CD1c-positive myeloid dendritic cell (primary cell): ENCODE data around the gene PTMA.
"Not testable (repeated sequence)": the region's sequence is repeated elsewhere in the genome, so short reads cannot be mapped to it uniquely, and the experiment has no call there.

Experiments used
- DNase-seq: peaks from one replicate; pipeline ENCODE4 v3.0.0-alpha.2; 2016; ENCODE audit errors: extremely low spot score

Gene PTMA, protein sequence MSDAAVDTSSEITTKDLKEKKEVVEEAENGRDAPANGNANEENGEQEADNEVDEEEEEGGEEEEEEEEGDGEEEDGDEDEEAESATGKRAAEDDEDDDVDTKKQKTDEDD

DNA sequence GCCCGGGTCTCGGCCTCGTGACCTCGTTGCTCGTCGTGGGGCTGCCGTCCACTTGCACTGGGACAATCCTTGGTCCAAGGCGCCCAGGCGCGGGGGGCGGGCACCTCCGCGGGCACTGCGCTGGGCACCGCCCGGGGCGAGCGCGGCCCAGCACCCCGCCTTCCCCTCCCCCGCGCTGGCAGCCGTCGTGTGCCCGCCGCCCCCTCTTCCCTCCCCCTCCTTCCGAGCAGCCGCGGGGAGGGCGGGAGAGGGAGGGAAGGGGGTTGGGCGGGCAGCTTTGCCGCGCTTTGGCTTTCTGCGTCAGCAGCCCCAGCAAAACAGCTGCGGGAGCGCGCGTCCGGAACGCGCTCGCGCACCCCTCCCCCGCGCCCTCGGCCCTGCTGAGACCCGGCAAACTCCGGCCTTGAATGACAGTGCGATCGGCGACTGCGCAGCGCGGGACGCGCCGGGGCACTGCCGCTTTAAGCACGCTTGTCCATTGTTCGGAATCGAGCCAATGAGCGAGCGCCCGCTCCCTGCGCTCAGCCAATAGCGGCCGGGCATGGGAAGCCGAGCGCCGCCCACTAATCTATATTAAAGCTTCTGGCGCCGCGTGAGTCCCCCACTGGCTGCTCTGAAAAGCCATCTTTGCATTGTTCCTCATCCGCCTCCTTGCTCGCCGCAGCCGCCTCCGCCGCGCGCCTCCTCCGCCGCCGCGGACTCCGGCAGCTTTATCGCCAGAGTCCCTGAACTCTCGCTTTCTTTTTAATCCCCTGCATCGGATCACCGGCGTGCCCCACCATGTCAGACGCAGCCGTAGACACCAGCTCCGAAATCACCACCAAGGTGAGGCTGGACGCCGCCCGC is at the start of gene PTMA:
PTMA (plus strand) TSS at position 599 of the 846 bp plus-strand sequence; CDS start at position 781, 182 bp downstream.
- peak; percentile 100 for DNase-seq

DNA sequence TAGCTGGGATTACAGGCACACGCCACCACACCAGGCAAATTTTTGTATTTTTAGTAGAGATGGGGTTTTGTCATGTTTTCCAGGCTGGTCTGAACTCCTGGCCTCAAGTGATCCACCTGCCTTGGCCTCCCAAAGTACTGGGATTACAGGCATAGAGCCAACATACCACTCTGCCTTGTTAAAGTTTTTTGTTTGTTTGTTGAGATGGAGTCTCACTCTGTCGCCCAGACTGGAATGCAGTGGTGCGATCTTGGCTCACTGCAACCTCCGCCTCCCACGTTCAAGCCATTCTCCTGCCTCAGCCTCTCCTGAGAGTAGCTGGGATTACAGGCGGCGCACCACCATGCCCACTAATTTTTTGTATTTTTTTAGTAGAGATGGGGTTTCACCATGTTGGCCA is 48.3 kb upstream of the PTMA start:
- not testable (repeated sequence) for DNase-seq

DNA sequence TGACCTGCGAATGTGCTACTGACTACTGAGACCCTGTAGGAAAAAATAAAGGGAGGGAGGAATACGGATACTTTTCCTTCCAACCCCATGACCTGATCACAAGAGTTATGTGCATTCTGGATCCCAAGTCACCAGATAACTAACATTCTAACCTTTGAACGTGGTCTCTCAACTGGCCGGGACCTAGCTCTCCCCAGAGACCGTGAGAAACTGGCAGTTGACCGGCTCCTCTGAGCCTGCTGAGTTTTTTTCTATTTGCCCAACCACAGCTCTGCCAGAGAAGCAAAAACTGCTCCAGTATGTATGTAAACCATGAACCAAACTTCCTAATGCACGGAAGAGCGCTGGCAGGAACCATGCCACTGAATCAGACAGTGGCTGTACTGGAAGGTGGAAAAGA is 47.5 kb upstream of the PTMA start:
- DNase-seq: no peak

DNA sequence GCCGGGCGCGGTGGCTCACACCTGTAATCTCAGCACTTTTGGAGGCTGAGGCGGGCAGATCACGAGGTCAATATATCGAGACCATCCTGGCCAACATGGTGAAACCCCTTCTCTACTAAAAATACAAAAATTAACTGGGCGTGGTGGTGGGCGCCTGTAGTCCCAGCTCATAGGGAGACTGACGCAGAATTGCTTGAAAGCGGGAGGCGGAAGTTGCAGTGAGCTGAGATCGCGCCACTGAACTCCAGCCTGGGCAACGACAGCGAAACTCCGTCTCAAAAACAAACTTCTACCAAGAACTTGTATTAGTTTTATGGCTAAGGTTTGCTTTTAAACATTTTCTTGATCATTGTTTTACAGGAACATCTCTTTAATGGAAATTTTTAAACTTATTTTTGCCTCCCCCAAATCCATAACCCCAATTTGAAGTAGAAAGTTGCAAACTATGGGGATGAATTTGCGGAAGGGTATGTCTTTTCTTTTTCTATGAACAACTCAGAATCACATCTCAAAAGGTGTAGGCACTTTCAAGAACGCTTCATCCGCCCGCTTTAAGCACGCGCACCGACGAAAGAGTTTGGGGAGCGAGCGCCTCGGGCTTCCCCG is 46.8 kb upstream of the PTMA start:
- DNase-seq: no peak

DNA sequence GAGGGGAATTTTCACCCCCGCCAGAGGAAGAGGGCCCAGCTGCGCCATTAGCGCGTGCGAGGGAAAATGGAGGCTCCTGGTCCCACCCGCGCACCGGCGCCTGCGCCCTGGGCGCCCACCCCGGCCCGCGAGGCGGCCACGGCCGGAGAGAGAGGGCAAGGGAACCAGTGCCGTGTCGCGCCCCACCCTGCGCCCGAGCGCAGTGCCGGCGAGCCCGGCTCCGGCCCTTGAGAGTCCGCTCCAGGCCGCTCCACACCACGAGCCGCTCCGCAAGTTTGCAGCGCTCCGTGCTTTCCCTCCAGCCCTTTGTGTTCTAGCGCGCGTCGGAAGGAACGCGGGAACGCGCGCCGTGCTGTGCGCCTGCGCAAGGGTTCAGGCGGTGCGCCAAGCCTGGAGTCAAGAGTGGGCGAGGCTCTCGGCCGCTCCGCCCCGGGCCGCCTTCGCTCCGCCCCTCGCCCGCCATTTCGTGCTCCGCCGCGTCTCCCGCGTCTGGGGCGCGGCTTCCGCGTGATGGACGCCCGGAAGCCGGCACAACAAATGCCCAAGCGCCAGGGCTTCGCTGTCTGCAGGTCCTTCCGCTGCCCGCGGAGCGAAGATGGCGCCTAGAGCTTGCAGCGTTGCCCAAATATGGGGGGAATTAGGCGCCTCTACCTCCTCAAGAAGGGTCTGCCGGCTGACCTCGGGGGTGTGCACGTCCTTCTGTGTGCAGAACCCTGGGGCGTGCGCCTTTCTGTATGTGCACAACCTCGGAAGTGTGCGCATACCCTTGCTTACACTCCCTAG is 46.1 kb upstream of the PTMA start:
- DNase-seq: peak; percentile 100

DNA sequence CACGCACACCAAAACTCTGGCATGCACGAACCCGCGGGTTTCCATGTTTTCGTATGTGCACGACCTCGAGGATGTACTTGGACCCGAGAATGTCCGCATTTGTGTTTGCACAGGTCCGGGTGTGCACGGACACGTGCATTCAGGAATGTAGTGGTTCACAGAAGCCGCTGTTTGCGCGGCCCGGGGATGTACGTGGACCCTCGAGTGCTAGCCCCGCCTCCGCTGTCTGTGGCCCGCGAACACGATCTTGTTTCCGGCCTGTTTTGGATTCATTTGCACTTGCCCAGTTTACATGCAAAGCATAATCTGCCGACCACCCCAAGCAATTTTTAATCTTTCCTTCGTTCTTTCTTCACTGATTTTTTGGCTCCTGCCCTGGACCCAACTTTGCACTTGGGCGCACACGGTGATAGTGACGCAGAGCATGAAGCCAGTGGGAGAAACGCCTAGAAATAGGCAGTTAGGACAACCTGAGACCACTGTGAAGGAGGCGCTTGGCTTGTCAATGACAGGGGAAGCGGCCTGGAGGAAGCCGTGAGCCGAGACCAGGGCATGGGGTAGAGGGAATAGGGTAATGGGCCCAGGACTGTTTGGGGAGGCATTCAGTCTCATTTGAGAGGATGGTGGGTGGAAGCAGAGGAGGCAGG is 45.4 kb upstream of the PTMA start:
- DNase-seq: no peak

DNA sequence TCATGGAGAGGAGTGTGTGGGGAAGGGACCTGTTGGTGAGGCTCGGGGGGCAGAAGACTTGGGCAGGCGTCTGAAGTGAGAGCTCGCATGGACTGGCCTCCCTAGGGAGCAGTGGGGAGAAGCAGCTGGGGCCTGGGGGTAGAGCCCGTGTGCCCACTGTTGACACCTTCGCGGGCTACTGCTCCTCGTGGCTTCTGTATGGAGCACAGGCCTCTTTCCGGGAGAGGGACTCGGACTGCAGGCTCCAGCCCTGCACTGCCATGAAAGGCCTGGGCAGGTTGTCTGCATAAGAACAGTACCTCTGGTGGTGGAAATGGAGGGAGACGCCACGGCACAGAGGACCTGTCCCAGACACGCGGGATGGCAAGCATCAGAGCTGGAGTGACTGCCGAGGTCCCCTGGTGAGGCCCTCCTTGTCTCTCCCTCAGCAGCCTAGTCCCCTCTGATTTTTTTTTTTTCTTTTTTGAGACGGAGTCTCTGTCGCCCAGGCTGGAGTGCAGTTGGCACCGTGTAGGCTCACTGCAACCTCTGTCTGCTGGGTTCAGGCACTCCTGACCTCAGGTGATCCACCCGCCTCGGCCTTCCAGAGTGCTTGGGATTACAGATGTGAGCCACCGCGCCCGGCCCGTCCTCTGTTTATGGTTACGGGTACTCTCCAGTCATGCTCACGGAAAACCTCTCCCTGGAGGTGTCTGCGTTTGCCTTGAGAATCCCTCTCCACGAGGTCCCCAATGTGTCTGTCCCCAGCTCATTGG is 44.7 kb upstream of the PTMA start:
- no peak for DNase-seq

DNA sequence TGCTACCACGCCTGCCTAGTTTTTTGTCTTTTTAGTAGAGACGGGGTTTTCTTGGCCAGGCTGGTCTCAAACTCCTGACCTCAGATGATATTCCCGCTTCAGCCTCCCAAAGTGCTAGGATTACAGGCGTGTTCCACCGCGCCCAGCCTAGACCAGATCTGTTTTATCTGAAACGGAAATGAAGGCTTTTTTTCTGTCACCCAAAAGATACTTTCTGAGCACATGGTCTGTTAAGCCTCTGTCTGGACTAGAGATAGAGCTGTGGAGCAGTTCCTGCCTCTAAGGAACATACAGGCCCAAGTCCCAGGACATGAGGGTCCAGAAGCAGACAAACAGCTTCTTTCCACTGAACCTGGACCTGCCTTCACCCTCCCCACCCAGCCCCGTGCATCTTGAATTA is 43.6 kb upstream of the PTMA start:
- no peak for DNase-seq

DNA sequence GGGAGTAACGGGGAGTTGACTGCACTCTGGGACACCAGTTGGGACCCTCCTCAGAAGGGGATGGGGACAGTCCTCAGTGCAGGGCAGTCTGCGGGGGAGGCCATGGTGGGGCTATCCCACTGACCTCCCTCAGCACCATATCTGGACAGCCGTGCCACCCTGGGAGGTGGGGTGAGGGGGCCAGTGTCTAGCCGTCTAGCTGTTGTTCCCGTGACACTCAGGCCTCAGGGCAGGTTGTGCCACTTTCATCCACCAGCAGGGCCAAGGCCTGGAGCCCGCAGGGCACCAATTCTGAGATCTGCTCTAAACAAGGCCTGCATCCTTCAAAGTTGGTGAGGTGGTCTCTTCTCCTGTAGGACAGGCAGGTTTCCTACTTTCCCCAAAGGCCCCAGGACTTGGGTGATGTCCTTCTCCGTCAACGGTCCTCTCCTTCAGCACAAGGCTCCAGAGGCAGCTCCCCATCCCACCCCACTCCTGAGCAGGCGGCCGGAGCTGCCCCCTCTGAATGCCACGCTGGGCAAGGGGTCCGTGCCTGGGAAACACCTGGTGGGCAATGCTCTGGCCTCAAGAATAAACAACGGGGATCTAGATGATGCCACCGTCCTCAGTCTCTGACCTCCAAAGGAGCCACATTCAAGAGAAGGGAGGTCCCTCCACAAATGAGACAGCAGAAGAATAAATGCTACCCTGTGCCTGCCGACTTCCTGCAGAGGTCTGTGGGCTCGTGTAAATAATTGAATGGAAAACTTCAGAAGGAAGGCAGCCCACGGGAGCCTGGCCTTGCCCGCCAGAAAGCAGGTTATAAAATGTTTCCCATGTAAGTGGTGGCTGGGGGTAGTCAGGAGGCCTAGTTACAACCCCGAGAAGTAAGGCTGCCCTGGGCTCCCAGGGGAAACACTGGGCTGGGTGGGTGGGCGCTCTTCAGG is 42.8 kb upstream of the PTMA start:
- DNase-seq: no peak

DNA sequence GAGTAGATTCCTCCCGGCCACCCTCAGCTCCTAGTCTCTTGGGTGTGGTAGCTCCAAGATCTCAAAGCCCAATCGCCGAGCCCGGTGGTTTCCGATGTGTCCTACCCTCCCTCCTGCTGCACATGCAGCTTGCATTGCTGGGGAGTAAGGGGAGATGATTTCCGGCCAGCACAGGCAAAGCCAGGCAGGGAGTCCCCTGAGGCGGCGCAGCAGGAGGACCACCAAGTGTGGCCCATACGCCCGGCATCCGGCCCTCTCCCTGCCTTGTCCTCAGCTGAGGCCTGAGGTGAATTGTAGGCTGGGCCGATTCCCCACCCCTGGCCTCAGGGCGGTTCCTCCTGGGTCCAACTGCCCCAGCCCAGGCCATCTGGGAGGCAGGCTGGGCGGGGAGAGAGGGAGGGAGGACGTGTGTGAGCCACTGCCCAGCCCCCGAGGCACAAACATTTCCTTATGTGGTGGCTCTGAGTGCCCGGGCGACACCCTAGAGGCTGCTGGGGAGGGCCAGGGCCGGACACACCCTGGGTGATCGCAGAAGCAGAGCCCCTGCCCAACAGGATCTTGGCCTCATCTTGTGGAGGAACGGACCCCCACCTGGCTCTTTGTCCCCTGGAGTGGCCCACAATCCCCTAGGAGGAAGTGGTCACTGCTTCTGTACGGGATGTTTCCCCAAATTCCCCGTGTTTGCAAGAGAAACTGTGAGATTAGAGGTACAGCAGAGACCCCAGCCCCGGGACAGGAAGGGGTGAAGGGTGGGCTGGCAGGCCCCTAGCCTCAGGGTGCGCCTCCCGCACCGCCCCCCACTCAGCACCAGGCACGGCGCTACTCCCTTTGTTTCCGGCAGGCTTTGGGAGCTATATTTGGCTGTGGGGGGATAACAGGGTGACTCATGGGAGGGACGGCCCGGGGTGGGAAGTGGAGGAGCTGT is 41.9 kb upstream of the PTMA start:
- DNase-seq: peak; percentile 90

DNA sequence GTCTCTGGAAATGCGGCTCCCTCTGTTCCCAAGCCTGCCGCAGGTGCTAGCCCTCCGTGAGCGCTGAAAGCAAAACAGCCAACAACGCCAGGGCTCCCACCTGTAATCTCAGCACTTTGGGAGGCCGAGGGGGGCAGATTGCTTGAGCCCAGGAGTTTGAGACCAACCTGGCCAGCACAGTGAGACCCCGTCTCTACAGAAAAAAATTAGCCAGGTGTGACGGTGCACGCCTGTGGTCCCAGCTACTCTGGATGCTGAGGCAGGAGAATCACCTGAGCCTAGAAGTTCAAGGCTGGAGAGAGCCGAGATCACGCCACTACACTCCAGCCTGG is 41.3 kb upstream of the PTMA start:
- no peak for DNase-seq

DNA sequence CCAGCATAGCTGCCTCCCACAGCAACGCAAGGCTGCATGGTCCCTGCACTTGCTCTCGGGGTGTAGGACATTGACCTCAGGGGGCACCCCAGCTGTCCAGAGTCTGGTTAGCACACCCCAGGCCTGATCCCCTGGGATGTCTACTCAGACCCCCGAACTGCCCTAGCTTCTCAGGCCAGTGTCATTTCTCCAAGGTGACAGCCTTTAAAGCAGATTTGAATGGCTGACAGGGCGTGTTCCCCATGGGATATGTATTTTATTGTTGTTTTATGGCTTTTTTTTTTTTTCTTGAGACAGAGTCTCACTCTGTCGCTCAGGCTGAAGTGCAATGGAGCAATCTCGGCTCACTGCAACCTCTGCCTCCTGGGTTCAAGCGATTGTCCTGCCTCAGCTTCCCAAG is 40.8 kb upstream of the PTMA start:
- DNase-seq: no peak

DNA sequence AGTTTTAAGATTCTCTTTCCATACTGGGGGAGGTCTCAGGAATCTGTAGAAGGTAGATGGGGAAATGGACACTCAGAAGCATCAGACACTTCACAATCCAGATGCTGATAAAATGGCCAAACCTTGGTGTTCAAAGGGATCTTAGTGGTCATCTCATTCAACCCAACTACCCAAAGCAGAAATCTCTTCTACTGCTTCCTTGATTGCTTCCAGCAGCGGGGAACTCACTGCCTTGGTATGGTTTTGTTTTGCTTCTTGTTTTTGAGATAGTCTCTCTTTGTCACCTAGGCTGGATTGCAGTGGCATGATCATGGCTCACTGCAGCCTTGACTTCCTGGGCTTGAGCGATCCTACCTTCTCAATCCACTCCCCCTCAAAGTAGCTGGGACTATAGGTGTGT is 39.3 kb upstream of the PTMA start:
- DNase-seq: no peak

DNA sequence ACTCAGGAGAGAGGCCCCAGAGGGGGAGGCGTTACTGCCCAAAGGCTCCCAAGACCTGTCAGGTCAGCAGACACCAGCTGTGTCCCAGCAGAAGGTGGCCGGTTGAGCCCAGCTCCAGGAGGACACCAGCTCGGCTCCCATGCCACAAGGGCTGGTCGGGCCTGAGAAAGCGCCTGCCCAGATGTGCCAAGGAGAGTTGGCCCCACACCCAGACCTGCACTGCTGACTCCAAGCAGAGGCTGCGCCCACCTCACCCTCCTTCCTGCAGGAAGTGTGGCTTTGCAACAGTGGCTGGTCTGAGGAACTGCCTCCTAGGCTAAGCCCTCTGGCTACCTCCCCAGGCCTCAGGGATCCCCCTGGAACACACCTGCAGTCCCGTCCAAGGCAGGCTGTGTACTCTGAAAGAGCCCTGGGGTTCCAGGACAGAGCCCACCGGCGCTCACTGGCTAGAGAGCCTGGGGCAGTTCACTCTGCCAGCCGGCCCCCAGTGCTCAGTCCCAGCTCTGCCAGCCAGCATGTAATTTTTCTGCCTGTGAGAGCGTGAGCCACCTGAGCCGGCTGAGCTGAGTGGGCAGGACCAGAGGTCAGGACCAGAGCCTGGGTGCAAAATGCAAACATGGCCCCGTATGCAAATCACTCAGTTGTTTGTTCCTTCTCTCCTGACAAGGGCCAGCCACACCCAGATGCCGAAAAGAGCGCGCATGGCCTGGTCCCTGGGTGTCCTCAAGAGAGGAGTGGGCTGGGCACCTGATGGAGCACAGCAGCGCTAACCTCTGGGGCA is 36.9 kb upstream of the PTMA start:
- DNase-seq: peak; percentile 35

DNA sequence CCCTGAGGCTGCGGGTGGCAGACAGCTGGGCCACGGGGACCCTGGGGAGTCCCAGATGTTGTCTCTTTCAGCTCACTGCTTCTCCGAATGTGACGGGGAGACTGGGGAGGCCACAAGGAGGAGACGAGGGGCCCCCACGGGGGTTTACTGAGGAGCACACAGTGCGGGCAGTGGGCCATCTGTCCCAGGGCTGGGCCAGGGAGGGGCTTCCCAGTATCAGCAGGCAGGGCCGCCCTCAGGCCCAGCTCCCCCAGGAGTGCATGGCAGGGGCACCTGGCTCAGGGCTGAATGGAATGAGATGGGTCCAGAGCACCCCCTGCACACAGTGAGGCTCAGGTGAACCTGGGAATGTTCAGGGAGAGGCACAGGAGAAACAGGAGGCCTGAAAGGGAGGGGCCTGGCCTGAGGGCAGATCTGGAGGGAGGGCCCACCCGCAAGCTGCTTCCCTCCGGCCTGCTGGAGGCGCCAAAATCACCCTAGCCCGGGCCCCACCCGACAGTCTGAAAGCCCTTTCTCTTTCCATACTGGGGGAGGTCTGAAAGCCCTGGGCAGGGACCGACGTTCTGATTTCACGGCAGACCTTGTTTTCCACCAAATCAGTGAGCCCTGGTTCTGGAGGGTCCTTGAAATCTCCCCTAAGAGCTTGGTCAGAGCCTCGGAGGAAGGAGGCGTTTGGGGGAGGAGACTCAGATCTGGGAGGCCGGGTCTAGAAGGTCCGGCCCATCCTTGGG is 35.5 kb upstream of the PTMA start:
- DNase-seq: no peak

DNA sequence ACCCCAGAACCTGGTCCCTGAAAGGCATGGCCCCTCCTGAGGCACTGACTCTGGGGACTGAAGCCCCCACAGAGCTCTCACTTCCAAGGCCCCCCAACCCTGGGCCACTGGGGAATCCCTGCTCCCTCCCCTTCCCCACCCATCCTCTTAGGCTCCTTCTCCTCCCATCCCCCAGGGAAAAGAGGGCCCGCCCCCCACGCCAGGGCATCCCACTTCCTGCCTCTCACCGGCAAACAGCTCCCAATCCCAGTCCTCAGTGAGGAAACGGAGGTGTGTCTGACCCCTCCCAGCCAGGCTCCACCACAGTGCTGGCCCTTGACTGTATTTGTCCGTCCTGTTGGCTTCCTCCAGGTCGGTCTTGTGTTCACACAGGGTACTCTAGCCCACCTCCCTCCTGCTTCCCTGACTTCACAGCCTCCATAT is 35.0 kb upstream of the PTMA start:
- DNase-seq: no peak

DNA sequence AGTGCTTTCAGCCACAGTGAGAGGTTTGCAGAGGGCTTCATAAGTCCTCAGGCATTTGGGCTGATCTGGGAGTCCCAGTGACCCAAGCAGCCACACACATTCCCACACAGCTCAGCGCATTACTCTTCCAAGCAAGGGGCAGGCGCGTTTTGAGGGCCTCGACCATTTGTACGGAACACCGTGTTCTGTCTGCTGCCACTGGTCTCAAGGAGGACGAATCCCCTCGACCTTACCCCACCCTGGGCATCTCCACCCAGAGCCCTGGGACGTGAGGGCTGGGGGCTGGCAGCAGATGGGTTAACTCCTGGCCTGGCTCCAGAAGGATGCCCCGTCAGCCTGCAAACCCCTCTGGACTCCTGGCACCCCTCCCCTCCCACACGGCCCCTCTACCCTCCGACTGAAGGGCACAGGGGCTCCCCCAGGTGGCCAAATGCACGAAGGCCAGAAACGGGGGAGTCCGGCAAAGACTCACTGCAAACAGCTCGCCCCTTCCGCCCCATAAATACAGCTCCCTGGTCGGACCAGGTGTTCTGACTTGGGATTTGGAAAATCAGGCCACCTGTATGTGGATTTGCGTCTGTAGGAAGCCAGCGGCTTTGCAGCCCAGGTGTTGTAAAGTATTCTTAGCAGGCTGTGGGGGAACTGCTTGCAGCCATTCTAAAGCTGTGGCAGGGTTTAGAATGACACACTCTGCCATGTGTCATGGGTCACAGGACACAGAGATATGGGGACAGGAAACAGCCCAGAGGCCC is 33.6 kb upstream of the PTMA start:
- peak; percentile 66 for DNase-seq
